HFFc6 (cell line): ENCODE data around the gene CDADC1. TPM values are rescaled to one million over a fixed set of nuclear protein-coding genes. Genes with fewer than 3 reads are reported as not detected.
A peak's percentile ranks its signal among the peaks of the same experiment; 100 is the strongest.
"Not testable (repeated sequence)": the region's sequence is repeated elsewhere in the genome, so short reads cannot be mapped to it uniquely, and the experiment has no call there.

Experiments
- DNase-seq: peaks from one replicate; pipeline ENCODE4 v3.0.0-alpha.2; 2018
- H3K27ac Mint-ChIP-seq: 2 replicates; pipeline ENCODE4 v1.8.0; 2020; ENCODE audit warnings: mild to moderate bottlenecking, mixed read lengths
- H3K27me3 Mint-ChIP-seq: 2 replicates; pipeline ENCODE4 v1.8.0; 2021; ENCODE audit warnings: mild to moderate bottlenecking, moderate library complexity, mixed read lengths; ENCODE audit not compliant: insufficient read depth
- H3K36me3 Mint-ChIP-seq: 2 replicates; pipeline ENCODE4 v1.8.0; 2021; ENCODE audit warnings: low read depth, mixed read lengths
- H3K4me1 Mint-ChIP-seq: 2 replicates; pipeline ENCODE4 v1.8.0; 2020; ENCODE audit warnings: low read depth, mixed read lengths
- H3K4me3 Mint-ChIP-seq: 2 replicates; pipeline ENCODE4 v1.8.0; 2020; ENCODE audit warnings: mild to moderate bottlenecking, moderate library complexity, mixed read lengths
- H3K9me3 Mint-ChIP-seq: 2 replicates; pipeline ENCODE4 v1.8.0; 2020; ENCODE audit warnings: mild to moderate bottlenecking, mixed read lengths
- CTCF ChIP-seq: fragments of 200-600 bp; sonication (generic); IDR thresholded peaks from 2 replicates; pipeline ENCODE4 v1.5.0; 2021; ENCODE audit warnings: antibody characterized with exemption, mild to moderate bottlenecking
- total RNA-seq, 6 experiments: library from RNA; stranded (reverse); fragmentation: NEBNext Ultra II Directional; extraction: Animal tissue kit (Norgen Biotek cat#: 25700); gene quantifications; 2 replicates in 1 of 6; 3 replicates in 5 of 6; pipeline ENCODE4 v1.2.3, GENCODE V29; 2021

CDADC1 gene
- total RNA-seq, 6 experiments from 2014 or later: 5.3 to 8.7 (median 6.8) TPM

- DNase-seq: no peak
- Mint-ChIP-seq H3K27ac (no peak overlapping the region), H3K9me3 (no peaks in the 10 kb centered on the region), H3K4me3 (no peak overlapping the region), H3K27me3 (peaks cover 2% of the 10 kb centered on the region; the same call in 1 of the 2 replicates), H3K4me1 (no peaks in the 10 kb centered on the region), H3K36me3 (no peaks in the 10 kb centered on the region)
- TF ChIP-seq CTCF: no peak
Observed at GRCh38 chr13:49279112-49279511, 31.4 kb downstream of the CDADC1 start.

GRCh38 chr13:49279885-49280284 is 32.2 kb downstream of the CDADC1 start:
- Mint-ChIP-seq H3K4me3 (no peak overlapping the region), H3K27me3 (peaks cover 2% of the 10 kb centered on the region; the same call in 1 of the 2 replicates), H3K4me1 (no peaks in the 10 kb centered on the region), H3K27ac (no peak overlapping the region), H3K9me3 (no peaks in the 10 kb centered on the region), H3K36me3 (no peaks in the 10 kb centered on the region)
- no peak for TF ChIP-seq CTCF
- DNase-seq: no peak

GRCh38 chr13:49287995-49288394 is 40.3 kb downstream of the CDADC1 start:
- no peak overlapping the region for H3K4me3 Mint-ChIP-seq
- H3K36me3 Mint-ChIP-seq: no peaks in the 10 kb centered on the region
- no peaks in the 10 kb centered on the region for H3K9me3 Mint-ChIP-seq
- DNase-seq: no peak
- H3K27me3 Mint-ChIP-seq: no peaks in the 10 kb centered on the region
- TF ChIP-seq CTCF: no peak
- H3K4me1 Mint-ChIP-seq: peaks cover 9% of the 10 kb centered on the region
- H3K27ac Mint-ChIP-seq: no peak overlapping the region

GRCh38 chr13:49288458-49288857 is 40.7 kb downstream of the CDADC1 start:
- Mint-ChIP-seq H3K36me3 (no peaks in the 10 kb centered on the region), H3K27ac (no peak overlapping the region), H3K4me1 (peaks cover 13% of the 10 kb centered on the region), H3K27me3 (no peaks in the 10 kb centered on the region), H3K4me3 (no peak overlapping the region), H3K9me3 (no peaks in the 10 kb centered on the region)
- TF ChIP-seq CTCF: no peak
- no peak for DNase-seq

GRCh38 chr13:49292742-49293486 is 45.2 kb downstream of the CDADC1 start:
- Mint-ChIP-seq H3K36me3 (no peaks in the 10 kb centered on the region), H3K4me3 (no peak overlapping the region; the same call in 1 of the 2 replicates), H3K27me3 (no peaks in the 10 kb centered on the region), H3K9me3 (no peaks in the 10 kb centered on the region), H3K27ac (no peak overlapping the region; the same call in 1 of the 2 replicates), H3K4me1 (peaks cover 13% of the 10 kb centered on the region)
- no peak for TF ChIP-seq CTCF
- DNase-seq: peak; percentile 43

GRCh38 chr13:49294723-49295122 is 47.0 kb downstream of the CDADC1 start:
- peaks cover 20% of the 10 kb centered on the region for H3K4me1 Mint-ChIP-seq
- not testable (repeated sequence) for H3K27me3 Mint-ChIP-seq, H3K4me3 Mint-ChIP-seq, H3K9me3 Mint-ChIP-seq, H3K36me3 Mint-ChIP-seq, H3K27ac Mint-ChIP-seq, DNase-seq
